Measurements from ENCODE around the gene STK33.

The STK33 gene

DNA sequence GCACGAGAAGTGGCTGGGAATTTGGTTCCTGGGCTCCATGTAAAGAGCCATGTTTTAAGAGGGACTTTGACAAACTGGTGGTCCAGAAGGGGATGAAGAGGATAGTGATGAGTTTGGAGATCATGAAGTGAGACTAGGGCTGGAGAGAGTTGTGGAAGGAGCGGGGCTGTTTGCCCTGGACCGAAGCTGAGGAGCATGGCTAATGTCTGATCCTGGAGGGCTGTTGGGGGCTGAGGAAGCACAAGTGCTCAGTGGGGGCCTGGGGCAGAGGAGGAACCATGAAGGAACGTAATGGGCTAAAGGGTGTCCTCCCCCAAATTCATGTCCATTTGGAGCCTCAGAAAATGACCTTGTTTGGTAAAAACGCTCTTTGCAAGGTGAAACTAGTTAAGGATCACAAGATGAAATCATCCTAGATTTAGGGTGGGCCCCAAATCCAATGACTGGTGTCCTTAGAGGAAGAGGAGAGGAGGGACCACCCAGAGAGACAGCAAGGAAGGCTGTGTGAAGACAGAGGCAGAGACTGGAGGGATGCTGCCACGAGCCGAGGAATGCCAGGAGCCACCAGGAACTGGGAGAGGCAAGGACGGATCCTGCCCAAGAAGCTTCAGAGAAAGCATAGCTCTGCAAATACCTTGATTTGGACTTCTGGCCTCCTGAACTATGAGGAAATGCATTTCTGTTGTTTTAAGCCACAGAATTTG lies 223.1 kb downstream of the STK33 start:
- no peak for DNase-seq

DNA sequence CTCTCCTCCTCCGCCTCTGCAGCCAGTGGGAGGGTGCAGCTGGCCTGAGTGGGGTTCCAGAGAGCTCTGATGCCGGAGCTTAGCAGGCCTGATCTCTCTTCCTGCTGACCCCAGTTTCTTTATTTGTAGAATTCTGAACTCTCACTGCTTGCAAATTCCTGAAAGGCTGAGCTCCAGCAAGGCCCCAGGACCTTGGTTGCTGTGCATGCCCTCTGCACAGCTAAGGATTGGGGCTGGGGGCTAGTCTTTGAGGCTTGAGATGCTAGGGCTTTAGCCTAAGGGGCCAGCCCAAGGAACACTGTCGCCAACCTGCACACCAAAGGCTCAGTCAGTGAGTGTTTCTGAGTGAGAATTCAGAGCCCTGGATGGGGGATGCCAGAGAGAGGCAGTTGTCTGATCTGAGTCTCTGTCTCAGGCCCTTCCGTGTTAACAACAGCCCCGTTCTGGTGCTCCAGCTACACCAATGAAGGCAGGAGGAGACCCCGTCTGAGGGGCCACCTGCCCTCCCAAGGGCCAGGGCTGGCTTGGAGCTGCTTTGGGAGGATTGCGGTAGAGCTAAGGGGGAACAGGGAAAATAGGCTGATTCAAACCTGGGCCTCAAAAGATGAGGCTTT lies 224.3 kb downstream of the STK33 start:
- DNase-seq, result no peak

DNA sequence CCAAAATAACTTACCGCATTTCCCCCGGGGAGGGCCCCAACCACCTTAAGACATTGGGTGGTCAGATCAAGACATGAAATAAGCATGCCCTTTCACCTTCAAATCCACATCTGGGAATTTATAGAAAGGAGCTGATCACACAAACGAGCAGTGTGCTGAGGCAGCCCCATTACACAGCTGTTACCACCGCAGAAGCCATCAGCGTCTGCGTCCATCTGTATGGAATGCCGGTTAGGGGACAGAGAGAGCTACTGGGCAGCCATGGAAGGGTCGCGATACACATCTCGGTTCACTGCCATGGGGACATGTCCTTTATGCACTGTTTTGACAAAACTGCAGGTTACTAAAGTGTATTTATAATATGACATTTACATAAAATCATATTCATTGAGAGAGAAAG lies 225.3 kb downstream of the STK33 start:
- no peak for DNase-seq

DNA sequence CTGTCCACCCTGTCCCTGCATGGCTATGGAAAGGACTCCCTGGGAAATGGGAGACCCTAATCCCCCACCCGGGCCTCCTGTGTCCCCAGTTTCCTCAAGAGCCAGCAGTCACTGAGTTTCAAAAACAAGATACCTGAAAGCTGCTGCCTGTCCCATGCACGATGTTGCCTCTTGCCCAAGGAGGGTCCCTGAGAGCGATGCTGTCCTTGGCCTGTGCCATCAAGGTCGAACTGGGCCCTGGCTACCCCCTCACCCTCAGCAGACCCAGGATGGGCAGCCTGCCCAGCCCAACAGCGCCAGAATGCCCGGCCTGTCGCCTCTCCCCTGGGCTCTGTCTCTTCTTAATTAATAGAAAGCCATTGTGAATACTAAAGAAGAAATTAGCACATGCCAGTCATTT lies 225.8 kb downstream of the STK33 start:
- no peak for DNase-seq

DNA sequence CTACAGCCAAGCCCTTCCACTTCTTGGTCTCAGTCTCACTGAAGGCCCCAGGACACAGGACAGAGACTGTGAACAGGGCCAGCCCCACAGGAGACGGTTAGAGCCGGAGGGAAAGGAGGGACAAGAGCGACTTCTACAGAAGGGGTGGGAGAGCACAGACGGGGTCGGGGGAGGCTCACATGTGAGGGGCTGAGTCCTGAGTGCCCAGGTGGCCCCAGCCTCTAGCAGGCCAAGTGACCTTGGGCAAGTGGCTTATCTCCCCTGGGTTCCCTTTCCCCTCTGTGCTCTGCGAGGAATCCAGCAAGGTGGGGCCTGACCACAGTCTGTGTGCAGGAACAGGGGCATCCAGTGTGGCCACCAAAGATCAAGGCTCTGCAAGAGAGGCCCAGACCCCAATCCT lies 227.7 kb downstream of the STK33 start:
- DNase-seq, result no peak

DNA sequence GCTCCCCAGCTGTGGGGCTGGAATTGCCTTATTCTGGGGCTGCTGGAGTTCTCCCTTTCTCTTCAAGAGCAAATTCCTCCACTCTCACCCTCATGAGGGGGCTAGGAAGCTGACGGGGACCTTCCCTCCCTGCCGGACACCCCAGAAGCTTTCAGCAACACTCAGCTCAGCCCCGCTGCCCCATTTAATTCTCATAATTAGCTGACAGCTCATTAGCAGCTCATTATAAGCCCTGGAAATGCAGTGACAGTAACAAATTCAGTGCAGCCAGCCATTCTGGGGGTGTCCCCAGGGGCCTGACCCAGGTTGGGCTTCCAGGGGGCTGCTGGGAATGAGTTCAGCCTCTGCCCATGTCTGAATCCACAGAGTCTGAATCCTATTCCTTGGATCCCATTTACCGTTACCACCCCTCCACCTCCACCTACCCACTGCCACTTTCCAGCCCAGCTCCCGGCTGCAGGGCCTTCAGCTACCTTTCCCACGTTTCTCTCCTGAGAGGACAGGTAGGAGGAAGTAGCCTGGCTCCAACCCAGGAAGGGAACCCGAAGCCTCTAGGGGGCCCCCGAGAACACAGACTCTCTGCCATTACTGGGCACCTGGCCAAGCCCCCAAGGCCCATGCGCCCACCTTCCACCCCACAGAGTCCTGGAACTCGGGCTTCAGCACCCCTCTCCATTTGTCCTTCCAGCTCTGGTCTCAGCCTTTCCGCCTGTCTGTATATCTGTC lies 228.6 kb downstream of the STK33 start:
- DNase-seq, result no peak

DNA sequence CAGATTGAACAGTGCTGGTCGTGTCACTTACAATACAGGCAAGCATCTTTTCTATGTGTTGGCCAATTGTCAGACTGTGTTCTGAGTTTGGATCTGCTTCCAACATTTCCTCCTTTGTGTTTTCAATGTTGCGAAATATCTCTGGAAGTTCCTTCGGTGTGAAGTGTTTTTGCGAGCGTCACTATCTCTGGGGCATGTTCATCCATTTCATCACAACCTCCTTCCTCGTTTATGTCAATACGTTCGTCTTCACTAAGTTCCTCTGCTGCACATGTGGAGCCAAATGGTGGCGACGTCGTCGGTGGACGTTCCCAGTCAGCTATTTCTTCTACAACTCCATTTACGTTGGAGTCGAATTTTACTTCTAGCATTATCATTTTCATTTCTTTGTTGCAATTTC lies 230.1 kb downstream of the STK33 start:
- no peak for DNase-seq

DNA sequence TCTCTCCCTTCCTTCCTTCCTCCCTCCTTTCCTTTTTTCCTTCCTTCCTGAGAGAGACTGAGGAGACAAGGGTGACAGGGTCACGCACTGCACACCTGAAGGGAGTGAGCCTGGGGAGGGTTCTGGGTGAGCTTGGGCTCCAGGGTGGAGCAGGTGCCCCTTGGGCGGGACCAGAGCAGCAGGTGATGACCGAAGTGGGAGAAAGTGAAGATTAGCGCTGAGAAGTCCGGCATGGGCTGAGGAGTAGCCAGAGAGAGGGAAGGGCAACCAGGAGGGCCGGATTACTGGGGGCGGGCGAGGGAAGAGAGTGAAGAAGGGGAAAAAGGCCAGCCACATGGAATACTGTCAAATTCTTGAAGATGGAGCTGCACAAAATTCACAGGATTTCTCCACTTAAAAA lies 231.1 kb downstream of the STK33 start:
- DNase-seq, result no peak

DNA sequence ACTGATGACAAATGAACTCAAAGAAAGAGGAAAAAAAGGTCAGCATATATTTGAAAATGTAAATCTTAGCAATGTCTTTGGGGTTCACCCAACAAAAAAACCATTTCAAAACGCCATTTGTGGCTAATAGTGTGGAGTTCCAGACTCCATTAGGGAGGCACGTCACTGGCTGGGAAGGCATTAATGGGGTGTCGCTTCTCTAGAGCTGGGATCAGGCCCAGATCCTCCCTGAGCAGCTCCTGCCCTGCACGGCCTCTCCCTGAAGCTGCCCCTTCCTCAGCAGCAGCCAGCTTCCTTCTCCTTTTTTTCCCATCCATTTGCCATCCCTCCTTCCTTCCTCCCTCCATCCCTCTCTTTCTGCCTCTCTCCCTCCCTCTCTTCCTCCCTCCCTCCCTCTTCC lies 231.5 kb downstream of the STK33 start:
- no peak for DNase-seq

DNA sequence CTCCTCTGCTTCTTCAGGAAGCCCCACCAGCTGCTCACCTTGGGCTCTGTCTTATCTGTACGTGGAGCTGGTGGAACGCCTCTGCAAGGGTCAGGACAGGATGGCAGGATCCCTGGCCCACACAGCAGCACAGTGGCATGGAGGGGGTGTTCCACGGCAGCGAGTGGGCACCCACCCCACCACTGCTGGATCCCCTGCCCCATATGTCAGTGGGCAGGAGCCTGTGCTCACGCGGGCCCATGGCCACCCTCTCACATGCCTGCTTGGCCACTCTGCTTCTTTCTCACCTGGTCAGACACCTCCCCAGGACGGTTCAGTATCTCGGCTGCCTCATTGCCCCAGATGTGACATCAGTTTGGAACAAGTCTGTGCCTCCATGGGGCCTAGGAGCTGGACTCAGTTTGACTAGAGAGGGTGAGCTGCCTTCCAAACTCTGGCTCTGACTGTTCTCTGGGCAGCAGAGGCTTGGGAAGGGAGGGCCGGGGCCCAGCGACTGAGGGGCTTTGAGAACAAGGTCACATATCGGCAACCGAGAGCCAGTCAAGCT lies 232.3 kb downstream of the STK33 start:
- no peak for DNase-seq

DNA sequence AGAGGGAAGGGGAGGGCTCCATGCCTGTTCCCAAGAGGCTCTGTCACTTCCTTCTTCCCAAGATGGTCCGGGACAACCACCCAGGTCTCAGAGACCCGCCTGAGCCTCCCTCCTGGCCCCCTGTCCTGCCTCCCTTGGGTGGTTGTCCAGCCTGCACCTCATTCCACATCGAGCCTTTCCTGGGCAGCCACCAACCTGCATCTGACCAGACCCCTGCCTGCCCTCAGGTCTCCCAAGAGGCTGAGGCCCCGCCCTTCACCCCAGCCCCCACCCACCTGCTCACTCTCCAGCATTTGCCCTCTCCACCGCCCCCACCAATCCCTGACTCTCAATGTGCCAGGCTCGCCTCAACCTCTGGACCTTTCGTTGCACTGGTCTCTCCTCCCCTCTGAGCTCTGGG lies 232.8 kb downstream of the STK33 start:
- no peak for DNase-seq

DNA sequence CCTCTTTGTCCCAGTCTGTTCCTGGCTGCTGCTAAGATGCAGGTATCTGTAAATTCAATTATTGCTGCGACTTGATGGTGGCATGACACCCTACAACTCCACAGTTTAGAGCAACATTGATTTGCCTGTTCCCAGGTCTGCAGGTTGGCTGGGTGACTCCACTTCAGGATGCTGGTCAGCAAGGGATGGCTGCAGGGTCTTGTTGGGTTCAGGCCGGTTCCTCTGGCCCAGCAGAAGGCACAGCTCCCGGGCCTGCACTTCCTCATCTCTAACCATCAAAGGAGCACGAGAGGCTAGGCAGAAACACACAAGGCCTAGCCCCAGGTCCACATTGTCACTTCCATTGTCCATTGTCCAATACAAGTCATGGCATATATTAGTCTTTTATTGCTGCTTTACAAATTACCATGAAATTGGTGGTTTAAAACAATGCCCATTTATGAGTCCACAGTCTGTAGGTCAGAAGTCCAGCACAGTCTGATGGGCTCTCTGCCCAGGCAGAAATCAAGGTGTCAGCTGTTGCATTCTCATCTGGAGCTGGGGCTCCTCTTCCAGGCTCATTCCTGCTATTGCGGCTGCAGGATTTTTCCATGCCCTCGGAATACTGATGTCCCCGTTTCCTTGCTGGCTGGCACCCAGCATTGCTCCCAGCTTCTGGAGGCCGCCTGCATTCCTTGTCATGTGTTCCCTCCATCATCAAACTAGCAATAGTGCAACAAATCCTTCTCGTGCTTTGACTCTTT lies 233.8 kb downstream of the STK33 start:
- no peak for DNase-seq

DNA sequence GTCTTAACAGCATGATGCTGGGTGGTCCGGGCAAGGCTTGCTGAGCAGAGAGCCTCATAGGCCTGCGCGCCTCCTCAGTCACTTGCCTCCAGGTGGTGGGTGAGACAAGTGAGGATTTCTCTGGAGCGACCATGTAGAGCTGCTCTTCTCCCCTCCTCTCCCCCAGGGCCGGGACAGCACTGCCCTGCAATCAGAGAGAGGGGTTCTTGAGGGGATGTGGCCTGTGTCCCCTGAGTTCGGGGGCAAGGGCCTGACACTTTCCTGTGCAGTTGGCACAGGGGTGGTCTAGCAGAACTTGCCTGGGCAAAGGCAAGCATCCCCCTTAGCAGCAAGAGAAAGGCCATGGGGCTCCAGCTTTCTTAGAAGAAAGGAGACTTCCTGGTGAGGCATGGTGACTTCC lies 234.5 kb downstream of the STK33 start:
- DNase-seq, result no peak

DNA sequence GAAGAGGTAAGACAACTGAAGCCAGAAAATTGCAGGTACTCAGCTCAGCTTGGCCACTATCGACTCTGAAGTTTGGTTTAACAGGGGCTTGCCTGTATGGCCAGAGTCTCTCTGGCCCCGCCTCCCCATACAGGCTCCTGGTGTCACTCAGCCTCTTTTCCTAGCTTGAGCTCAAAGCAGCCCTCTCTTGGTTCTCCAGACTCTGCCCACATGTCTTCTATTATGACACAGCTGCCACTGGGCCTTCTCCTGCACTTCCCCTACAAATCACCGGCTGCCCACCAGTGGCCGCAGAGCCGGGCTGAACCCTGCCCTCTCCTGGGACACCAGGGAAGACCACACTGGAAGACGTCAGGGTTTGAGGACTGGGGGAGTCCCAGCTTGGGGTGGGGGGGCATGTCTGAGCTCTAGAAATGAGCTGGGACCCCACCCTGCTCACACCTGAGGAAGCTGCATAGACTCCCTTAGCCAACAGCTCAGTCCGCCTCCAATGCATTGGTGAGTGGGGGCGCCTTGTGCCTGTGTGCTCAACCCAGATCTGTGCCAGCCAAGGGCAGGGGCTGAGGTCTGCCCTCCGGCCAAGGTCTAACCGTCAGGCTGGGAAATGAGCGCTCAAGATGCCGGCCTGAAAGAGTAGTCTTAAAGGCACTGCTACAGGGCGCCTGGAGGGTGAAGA lies 236.0 kb downstream of the STK33 start:
- DNase-seq, result no peak

DNA sequence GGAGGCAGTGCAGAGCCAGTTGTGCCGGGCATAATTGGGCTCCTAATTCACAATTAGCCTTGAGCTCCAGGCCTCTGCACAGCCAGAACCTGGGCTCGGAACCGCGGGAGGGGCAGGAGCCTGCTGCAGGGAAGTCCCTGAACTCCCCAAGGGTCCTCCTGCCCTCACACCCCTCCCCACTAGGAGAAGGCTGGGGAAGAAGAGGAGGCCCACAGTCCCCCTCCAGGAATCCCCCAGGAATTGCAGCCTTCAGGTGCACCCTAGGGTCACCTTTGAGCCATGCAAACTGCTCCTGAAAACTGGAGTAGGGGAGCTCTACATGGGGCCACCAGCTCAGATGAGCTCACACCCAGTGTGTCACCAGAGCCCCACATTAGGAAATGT lies 236.5 kb downstream of the STK33 start:
- DNase-seq, result no peak

DNA sequence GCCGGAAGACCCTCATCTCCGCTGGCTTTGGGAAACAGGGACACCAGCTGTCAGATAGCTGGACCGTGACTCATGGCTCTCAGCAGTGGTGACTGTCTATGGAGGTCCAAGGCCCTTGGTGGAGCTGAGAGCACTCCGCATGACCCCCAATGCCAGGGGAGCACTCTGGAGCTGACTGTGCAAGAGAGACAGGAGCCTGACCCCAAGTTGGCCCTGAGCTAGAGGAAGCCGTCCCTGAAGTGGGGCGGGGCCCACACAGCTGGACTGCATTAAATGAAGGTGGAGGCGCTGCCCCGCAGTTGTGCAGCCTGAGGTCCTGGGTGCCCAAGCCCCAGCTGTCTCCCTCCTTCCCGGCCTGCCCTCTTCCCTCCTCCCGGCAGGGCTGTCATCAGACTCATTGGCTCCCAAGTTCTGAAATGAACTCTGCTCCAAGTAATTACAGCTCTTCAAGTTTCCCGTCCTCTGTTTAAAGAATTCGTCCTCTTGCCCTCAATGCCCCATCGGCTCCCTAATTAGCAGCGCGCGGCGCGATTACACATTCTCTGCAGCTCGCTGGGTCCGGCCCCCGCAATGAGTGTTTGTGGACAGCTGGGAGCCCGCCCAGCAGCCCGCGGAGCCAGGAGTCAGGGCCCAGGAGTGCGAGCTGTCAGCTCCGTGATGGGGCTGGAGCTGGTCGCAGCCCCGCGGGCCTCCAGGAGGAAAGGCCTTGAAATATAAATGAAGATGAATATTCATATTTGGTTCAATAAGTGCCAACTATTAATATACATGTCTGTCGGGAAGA lies 237.1 kb downstream of the STK33 start:
- DNase-seq, result no peak

DNA sequence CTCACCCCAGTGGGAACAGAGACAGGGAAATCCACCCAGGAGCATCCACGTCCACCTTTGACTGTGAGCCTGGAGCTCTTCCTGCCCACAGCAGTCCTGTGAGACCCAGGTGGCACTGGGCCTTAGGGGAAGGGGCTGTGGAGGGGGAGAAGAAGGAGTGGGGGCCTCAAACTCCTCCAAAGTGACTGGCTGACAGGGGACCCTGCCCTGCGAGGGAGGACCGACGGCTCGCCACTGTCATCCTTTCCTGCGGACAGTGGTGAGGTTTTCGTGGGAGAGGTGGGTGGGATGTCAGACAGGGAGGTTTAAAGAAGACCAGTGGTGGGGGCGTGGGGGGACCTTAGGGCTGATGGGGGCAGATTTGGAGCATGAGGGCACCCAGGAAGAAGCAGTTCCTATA lies 237.8 kb downstream of the STK33 start:
- DNase-seq, result no peak

DNA sequence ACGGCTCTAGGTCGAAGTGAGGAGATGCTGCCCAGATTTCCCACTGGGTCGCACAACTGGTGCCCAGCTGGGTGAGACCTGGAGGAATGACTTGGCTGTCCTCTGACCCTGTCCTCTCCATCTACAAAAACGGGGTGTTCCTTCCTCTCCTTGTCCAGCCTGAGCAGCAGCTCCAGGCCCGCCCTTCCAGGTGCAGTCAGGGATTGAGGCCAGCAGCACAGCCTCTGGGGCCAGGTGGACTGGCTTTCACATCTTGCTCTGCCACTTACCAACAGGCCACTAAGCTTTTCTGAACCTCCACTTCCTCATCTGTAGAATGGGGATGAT lies 238.6 kb downstream of the STK33 start:
- DNase-seq, result no peak

DNA sequence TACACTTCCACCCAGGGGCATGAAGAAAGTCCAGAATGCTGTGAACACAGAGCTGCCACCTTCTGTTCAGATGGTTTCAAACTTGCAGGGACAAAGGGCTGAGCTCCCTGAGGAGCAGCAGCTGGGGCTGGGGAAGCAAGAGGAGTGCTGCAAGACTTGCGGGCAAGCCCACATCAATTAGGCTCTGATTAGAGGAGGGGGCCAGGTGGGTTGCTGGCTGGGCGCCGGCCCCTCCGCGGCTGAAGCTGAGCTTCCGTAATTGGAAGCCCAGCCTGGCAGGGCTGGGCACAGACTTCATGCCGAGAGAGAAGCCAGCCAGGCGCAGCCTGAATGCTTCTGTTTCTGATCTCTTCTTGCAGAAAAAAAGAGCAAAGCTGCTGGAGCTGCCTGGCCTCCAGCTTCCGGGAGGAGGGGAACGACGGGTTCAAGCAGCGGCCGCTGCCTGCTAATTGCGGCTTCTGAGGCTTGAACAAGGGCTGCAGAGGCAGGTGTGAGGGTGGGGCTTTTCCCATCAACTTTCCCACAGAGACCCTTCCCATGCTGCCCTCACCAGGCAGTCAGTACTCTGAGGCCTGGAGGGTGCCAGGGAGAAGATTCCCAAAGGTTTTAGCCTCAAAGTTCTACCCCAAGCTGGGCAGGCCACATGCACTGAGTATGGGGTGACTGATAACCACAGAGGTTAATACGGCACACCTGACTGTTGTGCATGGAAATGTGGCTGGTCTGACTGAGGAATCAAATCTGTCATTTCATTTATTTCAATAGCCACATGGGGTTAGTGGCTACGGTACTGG lies 239.2 kb downstream of the STK33 start:
- DNase-seq, result no peak

DNA sequence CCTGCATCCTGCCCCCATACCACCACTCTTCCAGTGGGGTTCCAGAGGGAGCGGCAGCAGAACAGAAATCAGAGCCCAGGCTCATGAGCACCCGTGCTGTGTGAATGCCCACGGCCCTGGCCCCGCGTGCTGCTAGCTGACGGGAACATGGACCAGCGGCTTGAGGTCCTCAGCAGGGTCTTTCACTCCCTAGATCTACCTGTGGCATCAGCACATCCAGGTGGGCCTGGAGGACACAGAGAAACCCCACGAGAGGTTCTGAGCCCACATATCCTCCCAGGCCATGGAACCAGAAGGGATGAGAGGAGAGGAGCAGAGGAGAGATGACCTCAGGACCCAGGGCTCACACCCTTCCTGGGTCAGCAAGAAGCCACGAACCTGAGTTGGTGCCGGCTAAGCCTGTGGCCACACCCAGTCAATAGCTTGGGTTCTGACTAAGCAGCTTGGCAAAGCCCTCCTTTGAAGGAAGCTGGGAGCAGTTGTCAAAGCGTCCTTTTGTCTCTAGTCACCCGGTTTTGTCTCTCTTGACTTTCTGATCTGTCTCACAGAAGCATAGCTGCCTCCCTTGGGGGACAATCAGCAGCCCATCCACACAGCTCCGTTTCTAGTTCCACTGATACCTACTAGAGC lies 241.0 kb downstream of the STK33 start:
- DNase-seq, result no peak
